ENCODE measurements around the gene SURF6. TPM values are rescaled to one million over a fixed set of nuclear protein-coding genes. Genes with fewer than 3 reads are reported as not detected.

Gene SURF6
- total and polyA plus RNA-seq, 2 of the 8 experiments (the other 6 are each of a cell fraction or from before 2014, with no cell fraction given) = 6.1 to 23.7 TPM

DNA sequence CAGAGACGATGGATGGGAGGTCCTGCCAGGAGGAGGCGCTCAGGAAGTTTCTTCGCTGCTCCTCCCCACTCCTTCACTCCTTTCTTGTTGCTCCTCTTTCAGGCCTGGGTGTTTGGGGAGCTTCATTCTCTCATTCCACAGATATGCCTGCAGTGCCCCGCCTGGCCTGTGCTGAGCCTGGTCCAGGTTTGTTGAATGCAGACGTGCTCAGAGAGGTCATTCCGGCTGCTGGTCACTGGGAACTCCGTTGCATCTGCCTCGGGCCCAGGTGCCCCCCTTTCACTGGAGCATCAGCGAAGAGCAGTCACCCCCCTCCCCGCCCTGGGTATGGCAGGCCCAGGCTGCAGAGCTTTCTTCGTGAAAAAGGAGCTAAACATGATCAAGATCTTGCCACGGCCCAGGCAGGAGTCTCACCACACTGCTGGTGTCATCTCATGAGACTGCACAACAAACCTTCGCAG lies 15.5 kb downstream of the SURF6 start:
- no peak overlapping the region for H2AK5ac ChIP-seq (ENCODE audit: low read depth, low read length)
- no peak overlapping the region for H3K14ac ChIP-seq (ENCODE audit: insufficient read length)
- ChIA-PET CTCF (ENCODE audit: partially characterized antibody) (interaction anchor here (0.7 to 3.2 kb wide), 11 partner anchors 9 to 309 kb away, joined by 3 to 16 read pairs (median 4); no protein-coding TSS in a partner anchor), POLR2A (ENCODE audit: partially characterized antibody) (interaction anchor here (1.2 to 1.4 kb wide), 2 partner anchors 9 to 27 kb away, joined by 4 to 6 read pairs; partner anchors contain the start of genes MED22 and RPL7A)
- H3K4me1 ChIP-seq (replicated peaks in 1 of 4; ENCODE audit: control insufficient read depth in 3 of 4, insufficient read depth in 4 of 4, low read length in 3 of 4) = no peaks in the 10 kb centered on the region
- no peaks in the 10 kb centered on the region for H3K79me2 ChIP-seq (ENCODE audit: control insufficient read depth in 1 of 2, insufficient read depth in 2 of 2, low read length in 2 of 2)
- H4K20me1 ChIP-seq (replicated peaks in 1 of 2; ENCODE audit: control insufficient read depth in 1 of 2, insufficient read depth in 2 of 2, low read length in 2 of 2) = no peaks in the 10 kb centered on the region
- no peak overlapping the region for H3K56ac ChIP-seq (replicated peaks; ENCODE audit: insufficient read length, low read depth, low read length)
- H3K23ac ChIP-seq (ENCODE audit: insufficient read length) = no peak overlapping the region
- H4K91ac ChIP-seq (replicated peaks; ENCODE audit: insufficient read length, low read length) = no peak overlapping the region
- no peak overlapping the region for H2BK120ac ChIP-seq (replicated peaks; ENCODE audit: low read depth, low read length)
- no peak overlapping the region; the same call in 1 of the 2 replicates for H4K8ac ChIP-seq (ENCODE audit: extremely low read depth, insufficient read depth, low read length)
- no peak overlapping the region for H2BK12ac ChIP-seq (ENCODE audit: low read depth, low read length)
- 0 out of 2 replicates have a peak overlapping the region, but pooled peaks have one; percentile 24 for H2AFZ ChIP-seq (ENCODE audit: low read length)
- no peak overlapping the region for H3K4me2 ChIP-seq (ENCODE audit: insufficient read depth in 1 of 2, low read depth in 2 of 2, low read length in 2 of 2)
- DNase-seq (ENCODE audit: low read depth in 1 of 2, low spot score in 2 of 2) (no peak), FAIRE-seq (no peak)
- no peaks in the 10 kb centered on the region for H3K36me3 ChIP-seq (ENCODE audit: control insufficient read depth in 2 of 4, insufficient read depth in 4 of 4, low read length in 3 of 4)
- H3K4ac ChIP-seq (replicated peaks; ENCODE audit: insufficient read length, low read depth, low read length) = no peak overlapping the region
- H2BK15ac ChIP-seq (ENCODE audit: low read length) = peak overlapping the region; percentile 29; the same call in 1 of the 2 replicates
- H3K9me3 ChIP-seq (ENCODE audit: insufficient read depth in 2 of 2, low read depth in 1 of 2, low read length in 1 of 2) = peaks cover 10 to 16% of the 10 kb centered on the region in 2 experiments
- no peaks in the 10 kb centered on the region for H3K27me3 ChIP-seq (replicated peaks in 1 of 4; ENCODE audit: control insufficient read depth in 3 of 4, extremely low read depth in 1 of 4, insufficient read depth in 3 of 4, low read length in 3 of 4)
- H3K27ac ChIP-seq (ENCODE audit: low read depth, low read length) = no peak overlapping the region
- H3K79me1 ChIP-seq (ENCODE audit: low read depth, low read length) = no peaks in the 10 kb centered on the region
- H3K18ac ChIP-seq (ENCODE audit: extremely low read depth, low read length) = no peak overlapping the region; the same call in 1 of the 2 replicates
- no peak overlapping the region for H2BK20ac ChIP-seq (ENCODE audit: low read length)
- H2BK5ac ChIP-seq (ENCODE audit: low read depth, low read length) = no peak overlapping the region
- no peak overlapping the region for H4K5ac ChIP-seq (ENCODE audit: insufficient read length, low read depth, low read length)
- H3K9ac ChIP-seq (replicated peaks in 1 of 4; ENCODE audit: extremely low read depth in 1 of 4, low read depth in 3 of 4, low read length in 3 of 4) = no peak overlapping the region
- H3K23me2 ChIP-seq (ENCODE audit: low read depth, low read length) = no peaks in the 10 kb centered on the region
- 74% methylated on average over 13 of the region's 13 CpGs; no CpG with 5 or more reads in 1 of the 2 experiments for WGBS, 2 experiments (ENCODE audit: extremely low coverage in 1 of 2, insufficient coverage in 1 of 2, insufficient read length in 1 of 2, insufficient replicate concordance in 2 of 2, low coverage in 1 of 2, low lambda C conversion rate in 2 of 2, missing lambda C conversion rate in 1 of 2)
- H3K4me3 ChIP-seq (ENCODE audit: extremely low read depth in 1 of 4, insufficient read depth in 2 of 4, low read depth in 3 of 4, low read length in 4 of 4) = no peak overlapping the region
- TF ChIP-seq, protein P1, sequence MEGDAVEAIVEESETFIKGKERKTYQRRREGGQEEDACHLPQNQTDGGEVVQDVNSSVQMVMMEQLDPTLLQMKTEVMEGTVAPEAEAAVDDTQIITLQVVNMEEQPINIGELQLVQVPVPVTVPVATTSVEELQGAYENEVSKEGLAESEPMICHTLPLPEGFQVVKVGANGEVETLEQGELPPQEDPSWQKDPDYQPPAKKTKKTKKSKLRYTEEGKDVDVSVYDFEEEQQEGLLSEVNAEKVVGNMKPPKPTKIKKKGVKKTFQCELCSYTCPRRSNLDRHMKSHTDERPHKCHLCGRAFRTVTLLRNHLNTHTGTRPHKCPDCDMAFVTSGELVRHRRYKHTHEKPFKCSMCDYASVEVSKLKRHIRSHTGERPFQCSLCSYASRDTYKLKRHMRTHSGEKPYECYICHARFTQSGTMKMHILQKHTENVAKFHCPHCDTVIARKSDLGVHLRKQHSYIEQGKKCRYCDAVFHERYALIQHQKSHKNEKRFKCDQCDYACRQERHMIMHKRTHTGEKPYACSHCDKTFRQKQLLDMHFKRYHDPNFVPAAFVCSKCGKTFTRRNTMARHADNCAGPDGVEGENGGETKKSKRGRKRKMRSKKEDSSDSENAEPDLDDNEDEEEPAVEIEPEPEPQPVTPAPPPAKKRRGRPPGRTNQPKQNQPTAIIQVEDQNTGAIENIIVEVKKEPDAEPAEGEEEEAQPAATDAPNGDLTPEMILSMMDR (IDR thresholded peaks at IDR 0.05; ENCODE audit: control extremely low read depth in 1 of 3, insufficient read depth in 1 of 3, low read depth in 1 of 3, low read length in 3 of 3) = peak; percentile 18 to 52 (median 38)
- TF ChIP-seq RAD21 (IDR thresholded peaks at IDR 0.05 in 1 of 2, conservative IDR thresholded peaks at IDR 0.05 in 1 of 2; ENCODE audit: low read depth in 2 of 2, low read length in 2 of 2) (peak; percentile 20 to 29; a peak in 3 of 4 replicates), SUZ12 (IDR thresholded peaks at IDR 0.05; ENCODE audit: low read length) (no peak), RXRA (IDR thresholded peaks at IDR 0.05; ENCODE audit: insufficient read depth, low read depth, low read length) (no peak), SIN3A (conservative IDR thresholded peaks at IDR 0.05 in 1 of 2, IDR thresholded peaks at IDR 0.05 in 1 of 2; ENCODE audit: low read depth in 1 of 2, low read length in 2 of 2) (no peak), BRCA1 (IDR thresholded peaks at IDR 0.05; ENCODE audit: low read depth, low read length) (no peak), ZNF274 (IDR thresholded peaks at IDR 0.05; ENCODE audit: borderline replicate concordance, extremely low read depth, low read length) (no peak), BCL11A (IDR thresholded peaks at IDR 0.05; ENCODE audit: low read depth in 2 of 2, low read length in 2 of 2) (no peak), CHD1 (IDR thresholded peaks at IDR 0.05; ENCODE audit: low read depth, low read length) (no peak)
